GM19467 (cell line): Measurements from ENCODE around the gene MXRA8.

Source experiments
- ATAC-seq: cut with Tn5 transposase; IDR thresholded peaks from one replicate; pipeline ENCODE4 v1.9.1; 2021; ENCODE audit warnings: mild to moderate bottlenecking, moderate library complexity; ENCODE audit not compliant: unreplicated experiment

Gene MXRA8

GRCh38 chr1:1336931-1337792 lies 21.2 kb downstream of the MXRA8 start:
- no peak for ATAC-seq

- no peak for ATAC-seq
These were observed 21.9 kb downstream of the MXRA8 start for GRCh38 chr1:1336446-1336845.

- no peak for ATAC-seq
These were observed 22.5 kb downstream of the MXRA8 start for GRCh38 chr1:1335792-1336248.

- ATAC-seq = no peak
These were observed 23.1 kb downstream of the MXRA8 start for GRCh38 chr1:1335283-1335682.

- ATAC-seq = no peak
These were observed 23.5 kb downstream of the MXRA8 start for GRCh38 chr1:1334835-1335234.

- no peak for ATAC-seq
These were observed 24.7 kb downstream of the MXRA8 start for GRCh38 chr1:1333551-1334241.

GRCh38 chr1:1332774-1333480 lies 25.4 kb downstream of the MXRA8 start:
- ATAC-seq = no peak

- ATAC-seq = no peak
These were observed 26.2 kb downstream of the MXRA8 start for GRCh38 chr1:1332031-1332755.

GRCh38 chr1:1331068-1331965 lies 27.0 kb downstream of the MXRA8 start, which contains the start of gene TAS1R3:
Gene TAS1R3 (plus strand): TSS chr1:1331280. CDS start chr1:1331346, 66 bp downstream.
- ATAC-seq = no peak

- ATAC-seq = no peak
These were observed 27.8 kb downstream of the MXRA8 start for GRCh38 chr1:1330366-1331067.

GRCh38 chr1:1329304-1330210 lies 28.8 kb downstream of the MXRA8 start:
- ATAC-seq = no peak

GRCh38 chr1:1328254-1328653 lies 30.1 kb downstream of the MXRA8 start:
- ATAC-seq = no peak

- no peak for ATAC-seq
These were observed 31.1 kb downstream of the MXRA8 start for GRCh38 chr1:1327291-1327690.

- no peak for ATAC-seq
These were observed 32.2 kb downstream of the MXRA8 start for GRCh38 chr1:1326075-1326605.

- ATAC-seq = no peak
These were observed 32.9 kb downstream of the MXRA8 start for GRCh38 chr1:1325288-1326074.

- ATAC-seq = peak; percentile 52
These were observed 33.6 kb downstream of the MXRA8 start, which contains the start of the genes CPTP and INTS11 for GRCh38 chr1:1324524-1325287. Gene CPTP (plus strand): TSS chr1:1324802. CDS start chr1:1326911, 2,109 bp downstream. Gene INTS11 (minus strand): TSS chr1:1324660. CDS start chr1:1324608, 52 bp downstream.
